CD4-positive, alpha-beta T cell treated with Interleukin-10 for 1 hour (primary cell): ENCODE measurements around the gene PRPF18.

Source experiments
- DNase-seq: peaks from one replicate; pipeline ENCODE4 v3.0.0-alpha.2; 2020

PRPF18 gene

DNA sequence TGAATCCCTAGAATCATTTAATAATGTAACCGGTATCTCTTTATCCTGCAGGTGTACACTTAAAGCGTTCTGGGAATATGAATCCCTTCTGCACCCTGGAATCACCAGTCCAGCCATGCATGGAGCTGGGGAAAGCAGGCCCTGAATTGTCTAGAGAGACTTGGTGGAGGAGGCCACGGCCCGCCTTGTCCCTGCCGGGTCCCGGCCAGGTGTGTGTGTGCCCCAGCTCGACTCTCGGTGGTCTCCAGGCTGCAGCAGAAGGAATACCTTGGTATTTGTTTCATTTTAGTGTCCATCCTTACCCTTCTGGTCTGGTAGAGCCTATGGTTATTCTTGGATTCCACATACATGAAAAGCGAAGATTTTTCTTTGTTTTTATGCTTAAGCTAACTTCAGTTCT lies 58.1 kb downstream of the PRPF18 start:
- no peak for DNase-seq

DNA sequence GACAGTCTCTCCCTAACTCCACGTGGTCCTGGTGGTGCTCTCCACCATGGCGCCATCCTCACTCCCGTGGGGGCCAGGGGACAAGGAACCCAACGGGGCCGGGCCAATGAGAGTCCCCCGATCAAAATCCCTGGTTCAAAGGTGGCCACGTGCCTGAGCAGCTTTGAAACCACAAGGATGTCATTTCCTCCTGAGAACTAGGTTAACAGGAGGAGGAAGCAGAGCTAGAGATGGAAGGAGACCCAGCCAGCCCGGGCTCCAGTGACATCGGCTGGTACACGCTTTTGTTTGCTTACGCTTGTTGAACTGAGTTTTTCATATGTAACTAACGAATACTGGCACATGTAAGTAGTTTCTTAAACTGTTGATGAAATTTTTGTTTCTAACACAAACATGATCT lies 61.7 kb downstream of the PRPF18 start:
- DNase-seq: no peak

- DNase-seq: no peak
These were observed 63.2 kb downstream of the PRPF18 start for GRCh38 chr10:13649844-13650520.

- DNase-seq: no peak
These were observed 64.2 kb downstream of the PRPF18 start for GRCh38 chr10:13650961-13651360.

DNA sequence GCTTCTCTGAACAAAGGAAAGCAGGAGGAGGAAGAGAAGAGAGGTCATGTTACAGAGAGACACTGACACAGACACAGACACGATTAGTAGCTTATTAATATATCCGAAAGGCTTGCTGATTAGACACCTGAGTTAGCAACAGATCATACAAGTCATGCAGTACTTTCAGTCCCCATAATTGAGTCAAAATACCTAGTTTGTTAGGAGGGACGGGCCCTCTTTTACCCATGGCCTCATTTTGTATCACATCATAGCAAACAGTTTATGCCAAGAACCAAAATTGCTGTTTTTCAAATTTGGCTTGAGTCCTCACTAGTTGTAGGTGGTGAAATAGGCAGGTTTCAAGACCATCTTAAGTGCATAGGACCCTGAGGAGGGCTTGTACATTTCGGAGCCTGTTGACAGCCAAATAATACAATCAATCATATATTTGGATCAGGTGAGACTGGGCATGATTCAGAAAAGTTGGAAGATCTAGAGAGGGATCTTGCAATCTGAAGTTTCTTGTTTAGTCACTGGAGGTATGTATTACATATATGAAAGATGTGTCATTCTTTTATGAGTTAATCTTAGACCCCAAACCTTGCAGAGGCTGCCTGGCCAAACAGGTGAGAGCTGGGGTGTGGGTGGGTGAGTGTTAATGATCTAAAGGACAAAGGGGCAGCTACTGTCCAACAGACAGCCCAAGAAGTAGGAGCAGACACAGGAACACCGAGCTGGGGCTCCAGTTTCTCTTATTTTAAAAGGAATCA lies 65.4 kb downstream of the PRPF18 start:
- no peak for DNase-seq

DNA sequence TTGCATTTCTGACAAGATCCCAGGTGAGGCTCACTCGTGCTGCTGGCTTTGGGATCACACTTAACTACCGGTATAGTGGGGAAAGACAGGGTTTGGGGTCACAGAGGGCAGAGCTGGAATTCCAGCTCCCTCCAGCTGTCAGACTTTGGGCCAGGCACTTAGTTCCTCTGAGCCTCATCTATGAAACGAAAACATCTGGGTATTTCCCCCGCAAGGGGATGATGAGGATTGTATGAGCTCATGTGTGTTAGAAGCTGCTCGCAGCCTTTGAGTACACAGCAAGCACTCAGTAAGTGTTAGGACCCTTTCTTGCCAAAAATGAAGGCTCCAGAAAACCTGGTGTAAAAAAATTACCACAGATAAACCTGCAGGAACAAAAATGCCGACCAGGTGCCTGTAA lies 66.1 kb downstream of the PRPF18 start:
- no peak for DNase-seq

GRCh38 chr10:13654118-13654830 lies 67.5 kb downstream of the PRPF18 start:
- DNase-seq: no peak

GRCh38 chr10:13654846-13655245 lies 68.1 kb downstream of the PRPF18 start:
- no peak for DNase-seq

DNA sequence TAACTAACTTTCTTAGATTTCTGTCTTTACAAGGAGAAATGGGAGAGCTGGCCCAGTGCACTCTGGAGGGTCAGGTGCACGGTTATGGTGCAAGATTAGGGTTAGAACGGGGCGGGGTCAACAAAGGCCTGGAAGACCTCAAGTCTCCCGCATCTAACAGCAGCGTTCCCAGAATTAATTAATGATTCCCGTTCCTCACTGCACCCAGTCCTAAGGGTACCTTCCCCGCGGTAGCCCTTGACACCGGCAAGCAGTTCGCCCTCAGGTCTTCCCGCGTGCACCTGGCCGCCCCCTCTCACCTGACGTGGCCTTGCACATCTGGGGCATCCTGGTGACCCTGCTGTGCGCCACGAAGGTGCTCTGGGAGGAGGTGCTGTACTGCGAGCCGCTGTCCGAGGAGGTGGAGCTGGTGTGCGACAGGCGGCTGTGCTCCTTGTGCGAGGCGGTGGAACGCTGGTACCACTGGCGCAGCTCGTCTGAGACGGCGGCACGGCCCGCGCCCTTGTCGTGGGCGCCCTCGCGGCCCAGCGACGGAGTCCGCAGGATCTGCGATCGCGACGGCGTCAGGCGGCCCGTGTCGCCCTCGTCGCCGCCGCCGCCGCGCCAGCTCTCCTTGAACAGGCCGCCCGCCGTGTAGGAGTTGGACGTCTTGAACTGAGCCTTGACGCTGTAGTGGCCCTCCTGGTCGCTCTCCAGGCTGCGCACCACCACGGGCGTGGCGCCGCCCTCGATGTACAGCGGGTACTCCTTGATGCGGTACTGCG lies 69.8 kb downstream of the PRPF18 start:
- DNase-seq: no peak

DNA sequence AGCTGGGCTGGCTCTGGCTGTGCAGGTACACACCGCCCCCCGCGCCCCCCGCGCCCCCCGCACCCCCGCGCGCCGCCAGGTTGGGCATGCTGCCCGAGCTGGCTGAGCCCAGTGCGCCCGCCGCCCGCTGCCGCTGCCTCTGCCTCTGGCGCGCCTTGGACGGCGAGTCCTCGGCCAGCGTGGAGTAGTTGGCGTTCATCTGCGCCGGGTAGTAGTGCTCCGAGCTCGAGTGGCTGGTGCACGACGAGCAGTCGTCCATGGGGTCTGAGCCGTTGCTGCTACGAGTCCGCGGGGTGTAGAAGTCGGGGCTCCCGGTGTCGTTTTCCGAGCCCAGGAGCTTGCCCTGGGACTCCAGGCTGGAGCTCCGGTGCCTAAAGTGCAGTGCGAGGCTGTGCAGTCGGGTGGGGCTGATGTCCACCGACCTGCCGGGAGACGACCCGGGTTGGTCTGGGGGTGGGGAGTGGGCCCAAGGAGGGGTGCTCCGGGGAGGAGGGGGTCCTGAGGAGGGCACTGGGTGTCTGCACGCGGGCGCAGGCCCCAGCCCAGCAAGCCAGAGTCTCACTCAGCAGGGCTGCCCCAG lies 70.4 kb downstream of the PRPF18 start:
- no peak for DNase-seq

DNA sequence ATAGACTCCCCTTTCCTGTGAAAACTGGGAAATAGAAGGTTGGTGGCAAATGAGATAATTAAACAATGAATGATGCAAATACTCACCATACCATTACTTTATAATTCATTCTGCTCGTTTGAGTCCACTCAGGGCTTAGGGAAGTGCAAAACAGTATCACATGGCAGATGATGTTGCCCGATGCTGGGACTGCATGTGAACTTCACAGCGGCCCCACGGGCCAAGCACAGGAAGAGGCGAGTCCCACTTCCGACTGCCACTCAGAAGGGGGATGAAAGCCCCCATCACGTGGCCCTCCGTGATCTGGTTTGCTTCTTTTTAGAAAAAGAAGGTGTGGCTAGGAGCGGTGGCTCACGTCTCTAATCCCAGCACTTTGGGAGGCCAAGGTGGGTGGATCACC lies 71.5 kb downstream of the PRPF18 start:
- no peak for DNase-seq

DNA sequence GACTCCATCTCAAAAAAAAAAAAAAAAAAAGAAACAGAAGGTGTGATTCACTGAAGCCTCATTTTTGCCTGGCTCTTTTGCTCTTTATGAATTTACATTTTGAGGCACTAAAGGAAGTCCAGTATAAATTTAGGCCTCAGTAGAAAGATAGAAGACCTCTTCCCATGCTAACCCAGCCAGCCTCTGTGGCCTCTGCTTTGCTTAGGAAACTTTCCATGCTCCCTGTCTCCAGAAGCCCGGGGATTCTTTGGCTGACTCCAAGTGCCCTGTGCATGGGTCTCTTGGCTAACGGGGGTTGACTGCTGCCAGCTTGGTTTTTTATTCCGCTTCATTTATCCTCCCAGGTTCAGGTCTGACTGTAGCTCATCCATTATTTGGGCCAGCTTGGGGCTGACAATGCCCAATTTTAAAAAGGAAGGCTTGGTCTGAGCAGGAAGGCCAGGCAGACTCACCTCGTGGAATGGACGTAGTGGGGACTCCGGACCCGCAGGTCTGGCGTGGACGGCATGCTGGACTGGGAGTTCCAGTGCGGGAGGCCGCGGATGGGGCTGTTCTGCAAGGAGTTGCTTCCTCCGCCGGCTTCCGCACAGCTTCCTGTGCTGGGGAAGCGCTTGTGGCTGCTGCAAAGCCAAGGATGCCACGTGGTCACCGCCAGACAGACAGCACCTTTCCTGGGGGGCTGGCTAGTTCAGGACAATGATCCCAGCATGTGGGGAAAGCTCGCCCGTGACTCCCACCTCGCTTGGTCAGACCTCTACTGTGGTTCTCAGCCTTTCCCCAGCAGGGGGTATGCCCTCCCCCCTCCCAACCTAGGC lies 72.3 kb downstream of the PRPF18 start:
- DNase-seq: no peak

DNA sequence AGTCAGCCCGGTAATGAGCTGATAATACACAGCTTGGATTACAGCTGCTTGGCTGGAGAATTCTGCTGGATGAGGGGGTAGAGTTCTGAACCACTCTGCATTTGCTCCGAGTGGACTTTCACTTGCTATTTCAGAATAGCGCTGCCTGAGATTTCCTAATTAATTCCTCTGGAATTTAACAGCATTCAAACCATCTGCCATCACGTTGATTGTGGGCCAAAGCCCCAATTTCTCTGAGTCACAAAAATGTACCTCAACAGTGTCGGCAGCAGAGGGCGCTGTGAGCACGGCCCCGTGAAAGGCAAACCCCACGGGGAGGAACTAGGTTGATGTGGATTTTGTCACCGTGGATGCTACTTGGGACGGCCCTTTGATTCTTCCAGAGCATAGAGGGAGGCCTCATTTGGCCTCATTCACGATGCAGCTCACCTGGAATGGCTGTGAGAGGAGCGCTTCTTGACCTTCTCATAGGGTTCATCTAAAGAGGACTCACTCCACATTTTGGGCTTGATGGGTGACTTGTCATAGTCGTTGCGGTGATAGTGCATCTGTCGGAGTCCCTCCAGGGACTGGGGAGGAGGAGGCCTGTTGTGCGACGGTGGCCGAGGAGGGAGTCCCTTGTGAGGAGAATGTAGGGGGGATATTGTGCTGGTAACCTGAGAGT lies 73.3 kb downstream of the PRPF18 start:
- DNase-seq: peak; percentile 65

DNA sequence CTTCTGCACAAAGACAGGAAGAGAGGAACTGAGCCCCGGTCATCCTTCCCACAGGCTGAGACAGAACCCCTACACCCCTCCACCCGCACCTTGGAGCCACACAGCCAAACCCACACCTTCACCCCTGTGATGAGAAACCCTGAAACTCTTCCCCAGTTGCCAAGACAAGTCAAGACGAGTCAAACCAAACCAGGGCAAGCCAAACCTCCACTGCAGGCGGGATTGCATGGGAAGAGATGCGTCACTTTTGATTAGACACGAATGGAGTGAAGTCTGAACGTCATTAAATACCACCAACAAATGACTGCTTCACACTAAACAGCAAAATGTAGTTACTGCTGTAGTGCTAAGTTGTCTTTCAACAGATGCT lies 73.8 kb downstream of the PRPF18 start:
- no peak for DNase-seq

- no peak for DNase-seq
These were observed 74.5 kb downstream of the PRPF18 start for GRCh38 chr10:13661256-13661655.

DNA sequence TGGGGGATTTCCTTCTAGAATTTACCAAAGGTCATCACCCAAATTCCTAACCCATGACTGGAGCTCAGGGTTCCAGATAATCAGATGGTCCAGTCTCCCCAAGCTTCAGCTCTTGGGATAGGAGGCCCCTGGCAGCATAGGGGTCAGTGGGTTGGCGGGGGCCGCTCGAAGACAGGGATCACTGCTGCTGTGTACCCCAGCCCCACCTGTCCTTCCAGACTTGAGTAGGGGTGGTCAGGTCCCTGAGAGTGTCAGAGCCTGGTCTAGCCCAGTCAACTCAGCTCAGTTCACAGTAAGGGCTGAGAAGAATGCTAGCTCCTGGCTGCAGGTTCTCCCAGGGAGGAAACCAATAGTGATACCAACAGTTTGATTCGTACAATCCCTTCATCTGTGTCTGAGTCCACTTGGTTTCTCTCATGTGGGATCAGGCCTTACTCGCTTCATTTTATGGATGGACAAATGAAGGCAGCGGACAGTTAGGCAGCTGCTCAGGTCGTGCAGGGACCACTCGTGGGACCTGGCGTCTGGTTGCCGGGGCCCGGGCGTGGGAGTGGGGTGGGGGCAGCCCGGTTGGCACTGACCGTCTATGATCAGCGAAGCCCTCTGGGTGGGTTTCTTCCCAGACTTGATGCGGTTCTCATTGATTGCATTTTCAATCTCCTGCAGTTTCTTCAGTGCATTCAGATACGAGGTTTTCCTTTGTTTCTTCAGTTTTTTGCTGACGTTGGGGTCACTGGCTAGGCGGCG lies 78.9 kb downstream of the PRPF18 start:
- no peak for DNase-seq

- no peak for DNase-seq
These were observed 81.4 kb downstream of the PRPF18 start for GRCh38 chr10:13668126-13668525.

DNA sequence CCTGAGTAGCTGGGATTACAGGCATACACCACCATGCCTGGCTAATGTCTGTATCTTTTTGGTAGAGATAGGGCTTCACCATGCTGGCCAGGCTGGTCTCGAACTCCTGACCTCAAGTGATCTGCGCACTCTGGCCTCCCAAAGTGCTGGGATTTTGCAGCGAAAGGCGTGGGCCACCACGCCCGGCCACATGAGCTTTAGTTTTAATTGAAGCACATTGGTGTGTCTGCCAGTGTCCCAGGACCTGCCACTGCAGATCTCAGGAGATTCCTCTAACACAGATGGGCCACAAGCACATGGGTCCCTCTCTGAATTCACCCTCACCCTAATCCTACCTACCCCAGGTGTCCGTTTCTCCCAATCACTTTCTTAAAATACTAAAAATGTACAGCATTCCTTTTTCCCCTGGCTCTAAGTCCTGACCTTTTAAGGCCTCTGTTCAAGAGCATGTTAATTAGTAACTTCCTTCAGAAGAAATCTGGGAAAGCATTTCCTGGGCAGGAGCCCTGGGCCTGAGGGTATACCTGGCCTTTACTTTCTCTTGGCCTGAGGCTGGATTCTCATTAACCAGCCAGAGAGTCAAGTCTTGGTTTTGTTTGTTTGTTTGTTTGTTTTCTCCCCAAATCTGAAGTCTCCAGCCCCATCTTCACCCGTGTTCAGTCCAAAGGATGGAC lies 82.6 kb downstream of the PRPF18 start:
- DNase-seq: no peak

DNA sequence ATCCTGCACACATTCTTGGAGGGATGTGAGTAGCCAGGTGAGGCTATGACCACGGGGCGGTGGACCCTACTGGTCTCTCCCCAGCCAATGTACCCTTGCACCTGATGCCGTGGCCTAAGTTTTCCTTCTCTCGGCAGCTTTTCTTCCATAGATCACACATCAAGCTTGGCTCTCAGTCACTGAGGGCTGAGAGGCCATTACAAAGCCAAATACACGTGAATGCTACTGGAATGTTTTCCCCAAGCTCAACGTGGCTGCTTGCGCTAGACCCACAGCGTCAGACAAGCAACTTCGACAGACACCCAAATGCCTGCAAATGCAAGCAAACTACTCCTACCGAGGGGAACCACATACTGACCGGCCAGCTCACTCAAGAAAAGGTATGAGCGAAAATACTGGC lies 83.1 kb downstream of the PRPF18 start:
- DNase-seq: no peak

GRCh38 chr10:13670311-13670710 lies 83.5 kb downstream of the PRPF18 start:
- DNase-seq: no peak
